Measurements from ENCODE around the gene IL10RB.

IL10RB gene

DNA sequence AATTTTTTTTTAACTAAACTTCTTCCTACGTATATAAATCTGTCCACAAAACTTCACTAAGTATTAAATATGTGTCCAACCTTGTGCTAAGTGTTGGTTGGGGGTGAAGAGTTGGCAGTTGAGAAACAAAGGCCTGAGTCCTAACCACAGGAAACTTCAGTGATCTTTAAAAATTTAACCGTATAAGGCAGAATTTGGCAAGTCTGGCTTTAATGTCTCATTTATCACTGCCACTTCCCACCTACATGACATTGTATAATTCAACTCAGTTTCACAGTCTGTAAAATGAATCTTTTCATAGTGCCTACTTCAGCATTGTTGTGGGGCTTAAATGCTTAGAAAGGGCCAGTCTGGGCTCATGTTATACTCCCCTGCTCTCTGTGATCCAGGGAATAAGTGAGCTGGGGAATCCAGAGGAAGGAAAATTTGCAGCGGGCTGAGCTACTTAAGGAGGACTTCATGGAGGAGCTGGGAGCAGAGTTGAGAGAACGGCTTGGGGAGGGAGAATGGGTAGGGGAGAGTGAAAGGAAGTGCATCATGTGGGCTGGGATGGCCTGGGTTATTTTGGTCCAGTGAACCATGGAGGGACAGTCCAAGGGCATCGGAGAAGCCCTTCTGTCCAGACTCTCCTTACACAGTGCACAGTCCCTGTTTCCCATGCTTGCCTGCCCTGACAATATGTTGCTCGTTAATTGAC is 21.9 kb upstream of the IL10RB start:
- no peak overlapping the region for H3K18ac ChIP-seq (ENCODE audit: low read length)
- no peak overlapping the region for H3K4me2 ChIP-seq (ENCODE audit: low read length)
- H3K56ac ChIP-seq (ENCODE audit: low read length): no peak overlapping the region
- H3K27me3 ChIP-seq (ENCODE audit: insufficient read depth, low read length, poor library complexity): no peaks in the 10 kb centered on the region
- no peak overlapping the region for H3K9ac ChIP-seq (ENCODE audit: low read length)
- no peak overlapping the region for H3K27ac ChIP-seq (ENCODE audit: low read depth, low read length)
- H4K5ac ChIP-seq (ENCODE audit: low read length): no peak overlapping the region
- H3K4me3 ChIP-seq (ENCODE audit: low read length): no peak overlapping the region
- no peak for DNase-seq
- no peak overlapping the region for H3K4ac ChIP-seq (ENCODE audit: low read depth, low read length)
- no peak overlapping the region for H2BK120ac ChIP-seq (ENCODE audit: low read depth, low read length)
- 100% methylated on average over 1 of the region's 6 CpGs for WGBS (ENCODE audit: extremely low coverage, insufficient coverage, low lambda C conversion rate)
- H2BK5ac ChIP-seq (ENCODE audit: low read length): no peak overlapping the region
- no peaks in the 10 kb centered on the region for H3K79me1 ChIP-seq (ENCODE audit: low read length)
- no peak overlapping the region for H3K23ac ChIP-seq (ENCODE audit: low read length)
- no peak overlapping the region for H2BK15ac ChIP-seq (replicated peaks; ENCODE audit: low read depth)
- no peak overlapping the region for H4K8ac ChIP-seq (ENCODE audit: low read depth, low read length)
- H3K4me1 ChIP-seq (ENCODE audit: control insufficient read depth, low read depth, low read length): no peaks in the 10 kb centered on the region
- H3K79me2 ChIP-seq (ENCODE audit: control insufficient read depth, insufficient read depth, low read length): no peaks in the 10 kb centered on the region
- H3K36me3 ChIP-seq (ENCODE audit: control insufficient read depth, insufficient read depth, low read length): no peaks in the 10 kb centered on the region
- H2AK5ac ChIP-seq (ENCODE audit: low read length): no peak overlapping the region

DNA sequence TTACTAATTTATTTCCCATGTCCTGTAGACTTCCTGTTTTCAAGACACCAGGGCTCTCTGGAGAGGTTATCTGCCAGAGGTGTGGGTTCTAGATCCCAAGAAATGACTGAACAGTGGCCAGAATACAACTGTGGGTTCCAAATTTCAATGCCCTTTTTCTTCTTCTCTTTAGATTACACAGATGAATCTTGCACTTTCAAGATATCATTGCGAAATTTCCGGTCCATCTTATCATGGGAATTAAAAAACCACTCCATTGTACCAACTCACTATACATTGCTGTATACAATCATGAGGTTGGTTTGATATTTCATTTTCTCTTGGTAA is 21.4 kb upstream of the IL10RB start:
- Histone ChIP-seq H3K56ac (ENCODE audit: low read length) (no peak overlapping the region), H4K8ac (ENCODE audit: low read depth, low read length) (no peak overlapping the region), H4K5ac (ENCODE audit: low read length) (no peak overlapping the region), H3K4me2 (ENCODE audit: low read length) (no peak overlapping the region), H3K4ac (ENCODE audit: low read depth, low read length) (no peak overlapping the region), H3K36me3 (ENCODE audit: control insufficient read depth, insufficient read depth, low read length) (no peaks in the 10 kb centered on the region), H2BK120ac (ENCODE audit: low read depth, low read length) (no peak overlapping the region), H3K4me1 (ENCODE audit: control insufficient read depth, low read depth, low read length) (no peaks in the 10 kb centered on the region), H3K27me3 (ENCODE audit: insufficient read depth, low read length, poor library complexity) (no peaks in the 10 kb centered on the region), H3K23ac (ENCODE audit: low read length) (no peak overlapping the region), H3K4me3 (ENCODE audit: low read length) (no peak overlapping the region), H3K79me2 (ENCODE audit: control insufficient read depth, insufficient read depth, low read length) (no peaks in the 10 kb centered on the region), H3K9ac (ENCODE audit: low read length) (no peak overlapping the region), H3K18ac (ENCODE audit: low read length) (no peak overlapping the region), H2BK15ac (replicated peaks; ENCODE audit: low read depth) (no peak overlapping the region), H3K79me1 (ENCODE audit: low read length) (no peaks in the 10 kb centered on the region), H2BK5ac (ENCODE audit: low read length) (no peak overlapping the region), H2AK5ac (ENCODE audit: low read length) (no peak overlapping the region), H3K27ac (ENCODE audit: low read depth, low read length) (no peak overlapping the region)
- DNase-seq: no peak
- WGBS (ENCODE audit: extremely low coverage, insufficient coverage, low lambda C conversion rate): no CpG with 5 or more reads among the region's 2 CpGs

GRCh38 chr21:33245289-33245918 is 20.8 kb upstream of the IL10RB start:
- H3K27me3 ChIP-seq (ENCODE audit: insufficient read depth, low read length, poor library complexity): no peaks in the 10 kb centered on the region
- no peak overlapping the region for H3K56ac ChIP-seq (ENCODE audit: low read length)
- H2BK120ac ChIP-seq (ENCODE audit: low read depth, low read length): no peak overlapping the region
- H3K4me3 ChIP-seq (ENCODE audit: low read length): no peak overlapping the region
- H3K4me1 ChIP-seq (ENCODE audit: control insufficient read depth, low read depth, low read length): no peaks in the 10 kb centered on the region
- H4K8ac ChIP-seq (ENCODE audit: low read depth, low read length): no peak overlapping the region
- H2AK5ac ChIP-seq (ENCODE audit: low read length): no peak overlapping the region
- no peak overlapping the region for H4K5ac ChIP-seq (ENCODE audit: low read length)
- no peaks in the 10 kb centered on the region for H3K79me1 ChIP-seq (ENCODE audit: low read length)
- DNase-seq: no peak
- no peak overlapping the region for H3K27ac ChIP-seq (ENCODE audit: low read depth, low read length)
- H3K36me3 ChIP-seq (ENCODE audit: control insufficient read depth, insufficient read depth, low read length): no peaks in the 10 kb centered on the region
- no peak overlapping the region for H3K4ac ChIP-seq (ENCODE audit: low read depth, low read length)
- H3K18ac ChIP-seq (ENCODE audit: low read length): no peak overlapping the region
- H3K23ac ChIP-seq (ENCODE audit: low read length): no peak overlapping the region
- no peak overlapping the region for H2BK5ac ChIP-seq (ENCODE audit: low read length)
- H3K4me2 ChIP-seq (ENCODE audit: low read length): no peak overlapping the region
- no peaks in the 10 kb centered on the region for H3K79me2 ChIP-seq (ENCODE audit: control insufficient read depth, insufficient read depth, low read length)
- H3K9ac ChIP-seq (ENCODE audit: low read length): no peak overlapping the region
- H2BK15ac ChIP-seq (replicated peaks; ENCODE audit: low read depth): no peak overlapping the region
- WGBS (ENCODE audit: extremely low coverage, insufficient coverage, low lambda C conversion rate): no CpG with 5 or more reads among the region's 4 CpGs

GRCh38 chr21:33246506-33246905 is 19.7 kb upstream of the IL10RB start:
- no peak overlapping the region for H3K56ac ChIP-seq (ENCODE audit: low read length)
- H3K18ac ChIP-seq (ENCODE audit: low read length): no peak overlapping the region
- H3K79me1 ChIP-seq (ENCODE audit: low read length): no peaks in the 10 kb centered on the region
- no peak overlapping the region for H3K27ac ChIP-seq (ENCODE audit: low read depth, low read length)
- no peak overlapping the region for H3K9ac ChIP-seq (ENCODE audit: low read length)
- H4K8ac ChIP-seq (ENCODE audit: low read depth, low read length): no peak overlapping the region
- no peak overlapping the region for H3K23ac ChIP-seq (ENCODE audit: low read length)
- no peak overlapping the region for H3K4ac ChIP-seq (ENCODE audit: low read depth, low read length)
- no peaks in the 10 kb centered on the region for H3K27me3 ChIP-seq (ENCODE audit: insufficient read depth, low read length, poor library complexity)
- H4K5ac ChIP-seq (ENCODE audit: low read length): no peak overlapping the region
- no peak overlapping the region for H3K4me2 ChIP-seq (ENCODE audit: low read length)
- no peak for DNase-seq
- no CpG with 5 or more reads among the region's 5 CpGs for WGBS (ENCODE audit: extremely low coverage, insufficient coverage, low lambda C conversion rate)
- H3K4me3 ChIP-seq (ENCODE audit: low read length): no peak overlapping the region
- H3K36me3 ChIP-seq (ENCODE audit: control insufficient read depth, insufficient read depth, low read length): no peaks in the 10 kb centered on the region
- no peak overlapping the region for H2BK15ac ChIP-seq (replicated peaks; ENCODE audit: low read depth)
- no peak overlapping the region for H2AK5ac ChIP-seq (ENCODE audit: low read length)
- H3K4me1 ChIP-seq (ENCODE audit: control insufficient read depth, low read depth, low read length): no peaks in the 10 kb centered on the region
- no peak overlapping the region for H2BK120ac ChIP-seq (ENCODE audit: low read depth, low read length)
- H2BK5ac ChIP-seq (ENCODE audit: low read length): no peak overlapping the region
- H3K79me2 ChIP-seq (ENCODE audit: control insufficient read depth, insufficient read depth, low read length): no peaks in the 10 kb centered on the region

GRCh38 chr21:33246963-33247362 is 19.2 kb upstream of the IL10RB start:
- H3K23ac ChIP-seq (ENCODE audit: low read length): no peak overlapping the region

DNA sequence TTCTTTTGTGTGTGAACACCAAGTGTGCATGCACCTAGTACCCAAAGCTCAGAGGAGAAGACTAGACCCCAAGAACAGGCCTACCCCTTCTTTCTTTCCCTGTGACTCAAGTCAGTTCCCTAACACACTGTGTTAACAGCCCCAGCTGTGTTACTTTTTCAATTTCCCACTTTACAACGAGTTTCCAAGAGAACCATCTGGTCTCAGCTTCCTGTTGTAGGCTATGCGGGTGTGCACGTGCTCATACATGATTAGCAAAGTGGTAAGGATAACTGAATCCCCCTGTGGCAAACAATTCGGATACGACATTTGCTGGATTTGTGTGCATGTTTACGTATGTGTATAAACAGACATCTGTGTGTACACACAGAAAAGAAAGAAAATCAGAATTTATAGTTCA is 18.6 kb upstream of the IL10RB start:
- Histone ChIP-seq H3K27ac (ENCODE audit: low read depth, low read length) (no peak overlapping the region), H4K8ac (ENCODE audit: low read depth, low read length) (no peak overlapping the region), H3K4ac (ENCODE audit: low read depth, low read length) (no peak overlapping the region), H3K27me3 (ENCODE audit: insufficient read depth, low read length, poor library complexity) (no peaks in the 10 kb centered on the region), H2AK5ac (ENCODE audit: low read length) (no peak overlapping the region), H3K79me2 (ENCODE audit: control insufficient read depth, insufficient read depth, low read length) (no peaks in the 10 kb centered on the region), H3K79me1 (ENCODE audit: low read length) (no peaks in the 10 kb centered on the region), H3K56ac (ENCODE audit: low read length) (no peak overlapping the region), H3K4me1 (ENCODE audit: control insufficient read depth, low read depth, low read length) (no peaks in the 10 kb centered on the region), H4K5ac (ENCODE audit: low read length) (no peak overlapping the region), H2BK15ac (replicated peaks; ENCODE audit: low read depth) (no peak overlapping the region), H2BK120ac (ENCODE audit: low read depth, low read length) (no peak overlapping the region), H3K36me3 (ENCODE audit: control insufficient read depth, insufficient read depth, low read length) (no peaks in the 10 kb centered on the region), H3K23ac (ENCODE audit: low read length) (no peak overlapping the region), H3K9ac (ENCODE audit: low read length) (no peak overlapping the region), H3K18ac (ENCODE audit: low read length) (no peak overlapping the region), H3K4me3 (ENCODE audit: low read length) (no peak overlapping the region), H2BK5ac (ENCODE audit: low read length) (no peak overlapping the region), H3K4me2 (ENCODE audit: low read length) (no peak overlapping the region)
- no CpG with 5 or more reads among the region's 6 CpGs for WGBS (ENCODE audit: extremely low coverage, insufficient coverage, low lambda C conversion rate)
- DNase-seq: no peak

More at GRCh38 chr21:33246963-33247362, 19.2 kb upstream of the IL10RB start:
- H3K4me1 ChIP-seq (ENCODE audit: control insufficient read depth, low read depth, low read length): no peaks in the 10 kb centered on the region
- H4K5ac ChIP-seq (ENCODE audit: low read length): no peak overlapping the region
- no peak overlapping the region for H3K56ac ChIP-seq (ENCODE audit: low read length)
- no peak overlapping the region for H2BK5ac ChIP-seq (ENCODE audit: low read length)
- H3K18ac ChIP-seq (ENCODE audit: low read length): no peak overlapping the region
- H3K27ac ChIP-seq (ENCODE audit: low read depth, low read length): no peak overlapping the region
- no peaks in the 10 kb centered on the region for H3K79me2 ChIP-seq (ENCODE audit: control insufficient read depth, insufficient read depth, low read length)
- WGBS (ENCODE audit: extremely low coverage, insufficient coverage, low lambda C conversion rate): no CpG with 5 or more reads among the region's 7 CpGs
- H3K4ac ChIP-seq (ENCODE audit: low read depth, low read length): no peak overlapping the region
- H3K79me1 ChIP-seq (ENCODE audit: low read length): no peaks in the 10 kb centered on the region
- DNase-seq: no peak
- H4K8ac ChIP-seq (ENCODE audit: low read depth, low read length): no peak overlapping the region
- H3K36me3 ChIP-seq (ENCODE audit: control insufficient read depth, insufficient read depth, low read length): no peaks in the 10 kb centered on the region
- H3K4me3 ChIP-seq (ENCODE audit: low read length): no peak overlapping the region
- no peaks in the 10 kb centered on the region for H3K27me3 ChIP-seq (ENCODE audit: insufficient read depth, low read length, poor library complexity)
- H3K9ac ChIP-seq (ENCODE audit: low read length): no peak overlapping the region
- H3K4me2 ChIP-seq (ENCODE audit: low read length): no peak overlapping the region
- no peak overlapping the region for H2BK15ac ChIP-seq (replicated peaks; ENCODE audit: low read depth)
- H2AK5ac ChIP-seq (ENCODE audit: low read length): no peak overlapping the region
- no peak overlapping the region for H2BK120ac ChIP-seq (ENCODE audit: low read depth, low read length)

Measured in mesendoderm (in vitro differentiated cells).